ENCODE data around the gene SLC26A8.
"Not testable (repeated sequence)": the region's sequence is repeated elsewhere in the genome, so short reads cannot be mapped to it uniquely, and the experiment has no call there.

SLC26A8 gene

DNA sequence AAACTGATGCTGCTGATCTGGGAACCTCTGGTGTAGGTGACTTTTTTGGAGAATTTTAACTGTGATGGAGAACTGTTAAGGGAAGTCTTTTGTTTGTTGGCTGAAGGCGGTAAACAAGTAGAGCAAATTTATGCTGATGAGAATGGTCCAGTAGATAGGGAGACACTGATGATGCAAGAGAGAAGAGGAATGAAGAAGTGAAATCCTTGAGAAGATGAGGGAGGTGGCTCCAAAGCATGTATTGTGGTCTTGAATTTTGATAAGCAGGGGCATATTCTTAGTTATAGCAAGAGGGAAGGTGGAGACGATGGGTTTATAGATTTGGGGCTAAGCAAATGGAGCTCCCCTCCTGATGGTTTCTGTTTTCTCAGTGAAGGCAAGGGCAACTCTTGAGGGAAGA is 25.1 kb upstream of the SLC26A8 start:
- DNase-seq, result no peak

DNA sequence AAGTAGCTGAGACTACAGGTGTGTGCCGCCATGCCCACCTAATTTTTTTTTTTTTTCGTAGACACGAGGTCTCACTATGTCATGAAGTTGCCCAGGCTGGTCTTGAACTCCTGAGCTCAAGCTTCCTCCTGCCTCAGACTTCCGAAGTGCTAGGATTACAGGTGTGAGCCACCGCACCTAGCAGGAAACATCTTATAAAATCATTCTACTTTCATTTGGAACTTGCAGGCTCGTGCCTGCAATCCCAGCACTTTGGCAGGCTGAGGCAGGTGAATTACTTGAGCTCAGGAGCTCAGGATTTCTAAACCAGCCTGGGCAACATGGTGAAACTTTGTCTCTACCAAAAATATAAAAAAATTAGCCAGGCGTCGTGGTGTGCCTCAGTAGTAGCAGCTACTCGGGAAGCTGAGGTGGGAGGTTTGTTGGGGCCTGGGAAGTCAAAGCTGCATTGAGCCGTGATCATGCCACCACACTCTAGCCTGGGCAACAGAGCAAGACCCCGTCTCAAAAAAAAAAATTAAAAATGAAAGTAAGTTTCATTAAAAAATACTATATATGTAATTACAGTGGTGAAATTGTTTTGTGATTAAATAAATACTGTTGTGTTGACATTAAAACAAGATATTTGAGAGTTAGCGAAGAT is 18.3 kb upstream of the SLC26A8 start:
- no peak for DNase-seq

DNA sequence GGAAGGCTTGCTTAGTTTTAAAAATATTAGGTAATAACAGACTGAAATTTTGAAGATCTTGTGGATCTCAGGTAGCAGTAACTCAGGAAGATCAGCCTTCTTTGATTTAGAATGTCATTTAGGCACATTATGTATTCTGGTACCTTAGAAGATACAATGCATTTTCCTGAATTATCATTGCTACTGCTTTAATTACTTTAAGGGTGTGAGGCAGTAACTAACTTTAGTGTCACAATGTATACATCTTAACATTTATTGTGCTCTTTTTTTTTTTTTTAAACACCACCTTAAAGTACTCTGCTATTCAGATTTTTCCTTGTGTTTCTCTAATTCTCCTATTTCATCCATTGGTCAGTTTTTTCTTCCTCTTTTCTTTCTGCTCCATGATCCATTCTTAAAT is 16.5 kb upstream of the SLC26A8 start:
- DNase-seq, result no peak

DNA sequence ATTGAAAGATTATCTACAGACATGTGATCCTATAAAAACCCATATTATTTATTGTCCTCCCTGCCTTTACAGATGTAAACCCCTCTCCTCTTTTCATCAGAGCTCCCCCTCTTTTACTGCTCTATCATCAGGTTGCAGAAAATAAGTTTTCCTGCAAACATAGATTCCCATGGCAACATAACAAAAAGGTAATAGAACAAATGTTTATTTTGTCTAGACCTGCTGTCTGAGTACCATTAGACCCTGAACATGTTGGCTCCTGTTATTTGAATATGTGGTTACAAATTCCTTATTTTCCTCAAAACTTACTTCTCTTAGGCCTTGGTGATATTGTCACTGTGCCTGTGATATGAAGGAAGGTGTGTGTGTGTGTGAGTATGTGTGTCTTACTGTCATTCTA is 14.7 kb upstream of the SLC26A8 start:
- DNase-seq, result no peak

DNA sequence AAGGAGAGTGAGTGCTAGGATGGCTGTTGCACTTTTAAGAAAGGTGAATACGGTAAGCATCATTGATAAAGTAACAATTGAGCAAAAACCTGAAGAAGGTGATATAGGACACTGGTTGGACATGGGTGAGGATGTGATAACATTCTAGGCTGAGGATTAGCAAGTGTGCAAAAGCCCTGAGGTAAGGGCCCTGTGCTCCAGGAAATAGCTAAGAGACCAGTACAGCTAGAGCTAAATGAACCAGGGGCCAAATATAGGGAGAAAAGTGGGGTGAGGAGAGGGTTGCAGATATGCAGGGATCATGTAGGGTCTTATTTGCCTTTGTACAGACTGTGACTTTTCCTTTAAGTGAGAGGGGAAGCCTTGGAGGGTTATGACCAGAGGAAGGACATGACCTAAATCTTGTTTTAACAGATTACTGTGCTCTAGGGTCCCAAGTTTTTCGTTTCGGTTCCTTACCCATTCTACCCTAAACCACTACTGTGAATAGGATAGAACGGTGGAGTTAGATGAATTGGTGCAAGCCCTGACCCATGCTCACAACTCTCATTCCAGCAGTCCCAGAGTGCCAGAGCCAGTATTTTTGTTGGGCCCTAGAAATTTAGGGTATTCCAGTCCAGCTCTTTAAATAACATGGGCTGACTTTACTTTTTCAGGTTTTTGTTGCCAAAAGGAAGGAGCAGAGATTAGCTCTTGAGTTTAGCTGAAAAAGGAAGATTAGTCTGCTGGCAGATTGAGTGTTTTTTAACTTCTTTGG is 13.9 kb upstream of the SLC26A8 start:
- DNase-seq, result no peak

DNA sequence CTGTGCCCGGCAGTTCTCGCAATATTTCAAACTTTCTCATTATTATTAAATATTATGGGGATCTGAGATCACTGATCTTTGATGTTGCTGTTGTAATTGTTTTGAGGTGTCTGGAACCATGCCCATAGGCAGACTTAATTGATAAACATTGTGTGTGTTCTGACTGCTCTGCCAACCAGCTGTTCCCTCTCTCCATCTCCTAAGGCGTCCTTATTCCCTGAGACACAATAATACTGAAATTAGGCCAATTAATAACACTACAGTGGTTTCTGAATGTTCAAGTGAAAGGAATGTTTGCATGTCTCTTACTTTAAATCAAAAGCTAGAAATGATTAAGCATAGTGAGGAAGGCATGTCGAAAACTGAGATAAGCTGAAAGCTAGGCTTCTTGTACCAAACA is 10.8 kb upstream of the SLC26A8 start:
- DNase-seq, result no peak

DNA sequence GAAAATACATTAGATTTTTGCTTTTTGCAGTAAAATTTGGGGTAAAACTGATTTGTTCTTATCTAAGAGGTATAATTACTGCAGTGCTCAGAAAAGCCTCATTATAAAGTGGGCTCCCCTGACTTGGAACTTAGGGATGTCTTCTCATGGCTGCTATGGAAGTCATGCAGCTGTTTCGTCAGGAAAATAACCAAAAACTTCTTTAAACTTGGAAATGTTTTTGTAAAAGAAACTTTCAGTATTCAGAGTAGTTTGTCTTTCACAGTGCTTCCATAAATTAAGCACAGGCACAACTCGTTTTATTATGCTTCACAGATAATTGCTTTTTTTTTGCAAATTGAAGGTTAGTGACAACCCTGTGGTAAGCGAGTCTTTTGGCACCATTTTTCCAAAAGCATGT is 10.0 kb upstream of the SLC26A8 start:
- DNase-seq, result no peak

DNA sequence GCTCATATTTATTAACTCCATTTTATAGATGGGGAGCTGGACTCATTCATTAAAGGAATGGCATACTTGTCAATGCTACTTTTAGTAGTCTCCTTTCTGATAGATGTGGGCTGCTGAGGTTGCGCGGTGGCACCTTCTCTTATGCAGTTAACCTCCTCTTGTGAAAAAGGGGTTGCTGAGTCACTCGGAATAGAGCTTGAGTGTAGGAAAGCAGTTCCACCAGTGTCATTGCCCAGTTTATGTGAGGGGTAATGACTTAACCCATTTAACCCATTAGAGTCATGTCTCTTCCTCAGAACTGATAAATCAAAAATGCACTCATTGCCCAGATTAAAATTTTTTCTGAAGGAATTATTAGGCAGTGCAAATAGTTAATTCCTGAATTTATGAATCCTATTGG is 9.5 kb upstream of the SLC26A8 start:
- DNase-seq, result peak; percentile 14 to 40

DNA sequence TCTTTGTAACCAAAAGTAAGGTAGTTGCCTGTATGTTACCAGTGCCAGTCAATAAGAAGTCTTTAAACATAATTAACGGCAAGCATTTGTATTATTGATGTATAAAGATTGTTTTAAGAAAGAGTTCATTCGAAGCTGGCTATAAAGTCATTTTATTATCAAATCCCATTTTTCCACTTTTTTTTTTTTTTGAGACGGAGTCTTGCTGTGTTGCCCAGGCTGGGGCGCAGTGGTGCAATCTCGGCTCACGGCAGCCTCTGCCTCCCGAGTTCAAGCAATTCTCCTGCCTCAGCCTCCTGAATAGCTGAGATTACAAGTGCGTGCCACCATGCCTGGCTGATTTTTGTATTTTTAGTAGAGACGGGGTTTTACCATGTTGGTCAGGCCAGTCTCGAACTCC is 8.7 kb upstream of the SLC26A8 start:
- DNase-seq, result not testable (repeated sequence)

DNA sequence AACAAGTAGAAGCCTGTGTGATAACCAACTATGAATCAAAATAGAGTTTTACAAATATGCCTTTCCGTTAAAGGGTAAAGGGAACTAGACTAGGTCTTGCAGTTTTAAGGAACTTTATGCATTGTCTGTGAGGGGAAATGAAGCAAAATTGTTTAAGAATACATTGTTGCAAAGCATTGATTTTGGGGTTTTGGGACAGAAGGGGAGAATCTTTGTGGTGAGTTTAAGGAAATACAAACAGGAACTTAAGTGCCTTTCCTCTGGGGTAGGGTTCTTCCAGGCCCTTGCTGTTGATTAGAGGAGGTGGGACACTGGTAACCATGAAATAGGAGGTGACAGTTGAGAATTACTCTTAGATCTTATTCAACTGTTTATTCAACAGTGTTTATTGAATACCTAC is 7.8 kb upstream of the SLC26A8 start:
- no peak for DNase-seq

DNA sequence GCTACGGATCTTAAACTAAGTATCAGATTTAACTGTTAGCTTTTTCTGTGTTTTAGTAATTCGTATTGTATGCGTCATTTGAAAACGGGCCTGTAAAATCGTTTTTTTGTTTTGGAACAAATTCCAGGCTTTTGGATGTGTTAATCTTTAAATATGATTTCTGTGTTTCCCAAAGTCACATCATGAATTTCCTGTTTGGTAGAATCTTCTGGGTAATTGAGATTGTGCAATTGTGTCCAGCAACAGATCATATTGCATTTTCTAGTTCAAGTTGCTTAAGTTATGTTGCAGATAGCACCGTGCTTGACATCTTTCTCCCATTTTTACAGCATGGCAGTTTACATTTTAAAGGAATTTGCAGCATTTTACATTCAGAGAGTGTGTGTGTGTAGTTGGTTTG is 5.0 kb upstream of the SLC26A8 start:
- DNase-seq, result no peak

DNA sequence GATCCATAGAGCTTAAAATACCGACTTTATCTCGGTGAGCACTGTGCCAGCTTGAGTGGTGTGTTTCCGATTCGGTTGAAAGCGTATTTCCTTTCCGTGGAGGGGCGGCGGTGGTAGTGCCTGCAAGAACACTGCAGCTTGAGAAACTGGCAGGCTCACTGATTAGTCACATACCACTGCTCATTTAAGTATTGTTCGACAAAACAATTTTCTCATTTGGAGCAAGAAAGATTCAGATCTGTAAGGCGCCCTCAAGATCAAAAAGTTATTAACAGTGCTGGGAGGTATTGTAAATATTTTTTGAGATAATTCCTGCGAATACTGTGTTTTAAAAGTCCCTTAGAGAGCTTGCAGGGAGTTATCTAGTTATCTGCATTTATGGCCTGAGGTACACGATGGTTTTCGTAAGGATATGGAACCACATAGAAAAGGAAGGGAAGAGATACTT is 4.5 kb upstream of the SLC26A8 start:
- DNase-seq, result peak; percentile 62 to 78

DNA sequence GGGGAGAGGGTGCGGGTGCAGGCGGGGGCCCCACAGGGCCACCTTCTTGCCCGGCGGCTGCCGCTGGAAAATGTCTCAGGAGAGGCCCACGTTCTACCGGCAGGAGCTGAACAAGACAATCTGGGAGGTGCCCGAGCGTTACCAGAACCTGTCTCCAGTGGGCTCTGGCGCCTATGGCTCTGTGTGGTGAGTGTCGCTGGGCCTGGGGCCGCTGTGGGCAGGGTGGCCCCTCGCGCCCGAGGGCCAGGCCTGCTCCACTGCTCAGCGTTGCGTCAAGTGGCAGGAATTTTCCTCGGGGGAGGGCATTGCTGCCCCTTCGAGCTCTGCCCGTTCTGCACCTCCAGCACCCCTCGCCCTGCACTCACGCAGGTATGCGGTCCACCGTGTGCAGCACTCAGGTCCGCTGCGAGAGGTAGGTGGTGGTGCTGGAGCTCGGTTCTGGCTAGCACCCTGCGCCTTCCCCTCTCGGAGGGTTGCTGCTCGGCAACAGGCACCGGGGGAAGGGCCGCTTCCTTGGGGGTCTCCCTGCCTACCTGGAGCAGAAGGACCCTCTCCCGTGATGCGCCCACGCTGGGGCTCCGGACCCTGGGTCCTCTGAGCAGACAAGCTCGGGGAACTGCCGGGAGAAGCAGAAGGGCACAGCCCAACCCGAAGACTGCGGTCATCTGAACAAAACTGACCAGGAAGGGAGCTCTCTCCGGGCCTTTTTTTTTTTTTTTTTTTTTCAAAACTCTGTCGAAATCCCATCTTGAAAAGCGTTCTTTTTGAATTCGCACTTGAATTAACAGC is 3.8 kb upstream of the SLC26A8 start:
- DNase-seq, result peak; percentile 28 to 39

DNA sequence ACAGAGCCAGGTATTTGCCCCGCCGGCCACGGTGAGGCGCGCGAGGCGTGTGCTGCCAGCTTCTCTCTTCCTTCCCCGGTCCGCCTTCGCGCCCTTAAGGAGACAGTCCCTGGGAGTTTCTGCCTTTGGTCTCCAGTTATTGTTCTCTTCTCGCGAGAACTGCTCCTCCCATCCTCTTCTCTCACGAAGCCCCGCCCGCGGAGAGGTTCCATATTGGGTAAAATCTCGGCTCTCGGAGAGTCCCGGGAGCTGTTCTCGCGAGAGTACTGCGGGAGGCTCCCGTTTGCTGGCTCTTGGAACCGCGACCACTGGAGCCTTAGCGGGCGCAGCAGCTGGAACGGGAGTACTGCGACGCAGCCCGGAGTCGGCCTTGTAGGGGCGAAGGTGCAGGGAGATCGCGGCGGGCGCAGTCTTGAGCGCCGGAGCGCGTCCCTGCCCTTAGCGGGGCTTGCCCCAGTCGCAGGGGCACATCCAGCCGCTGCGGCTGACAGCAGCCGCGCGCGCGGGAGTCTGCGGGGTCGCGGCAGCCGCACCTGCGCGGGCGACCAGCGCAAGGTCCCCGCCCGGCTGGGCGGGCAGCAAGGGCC is 3.2 kb upstream of the SLC26A8 start, which contains the start of gene MAPK14:
MAPK14 (plus strand) TSS at position 308 of the 587 bp plus-strand sequence. CDS start 350 bp downstream, outside the sequence.
- DNase-seq, result peak; percentile 97 to 99

DNA sequence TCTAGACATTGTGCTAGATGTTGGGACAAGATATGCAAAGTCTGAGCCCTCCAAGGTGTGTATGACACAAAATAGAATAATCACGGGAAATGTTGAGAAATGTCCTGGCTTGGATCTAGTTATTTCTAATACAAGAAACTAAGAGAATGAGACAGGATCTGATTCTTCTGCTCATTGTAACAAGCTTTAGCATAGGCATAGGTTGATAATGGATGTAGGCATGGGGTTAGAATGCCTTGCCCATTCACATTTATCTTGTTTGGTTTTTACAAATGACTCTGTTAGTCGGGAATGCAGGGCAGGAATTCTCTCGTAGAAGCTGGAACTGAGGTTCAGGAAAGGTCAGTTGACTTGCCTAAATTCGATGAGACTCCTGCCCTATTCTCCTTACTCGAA is 1.5 kb upstream of the SLC26A8 start:
- no peak for DNase-seq

DNA sequence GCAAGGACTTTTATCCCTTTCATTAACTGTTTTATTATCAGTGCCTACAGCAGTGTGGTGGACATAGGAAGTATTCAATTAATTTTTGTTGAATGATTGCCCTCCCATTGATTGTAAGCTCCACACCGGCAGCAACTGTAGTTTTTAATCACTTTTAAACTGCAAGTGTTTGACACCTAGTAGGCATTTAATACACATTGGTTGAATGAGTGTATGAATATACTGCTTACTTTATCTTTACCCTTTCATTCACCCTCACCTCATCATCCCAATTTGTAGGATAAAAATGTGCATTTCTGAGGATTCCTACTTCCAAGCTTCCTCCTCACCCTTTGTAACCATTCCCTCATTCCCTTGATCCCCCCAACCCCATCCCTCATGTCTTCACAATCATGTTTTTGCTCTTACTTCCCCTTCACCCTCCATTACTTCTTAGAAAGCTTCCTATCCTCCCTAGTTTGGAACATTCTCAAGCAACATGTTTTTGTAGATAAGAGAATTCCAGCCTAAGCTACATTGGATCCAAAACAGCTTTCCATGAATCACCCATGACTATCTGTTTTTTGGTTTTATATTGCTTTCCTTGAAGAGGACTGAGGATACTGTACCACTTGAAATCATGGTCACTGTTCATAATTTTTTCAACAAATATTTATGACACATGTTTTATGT is 955 bp upstream of the SLC26A8 start:
- DNase-seq, result no peak

DNA sequence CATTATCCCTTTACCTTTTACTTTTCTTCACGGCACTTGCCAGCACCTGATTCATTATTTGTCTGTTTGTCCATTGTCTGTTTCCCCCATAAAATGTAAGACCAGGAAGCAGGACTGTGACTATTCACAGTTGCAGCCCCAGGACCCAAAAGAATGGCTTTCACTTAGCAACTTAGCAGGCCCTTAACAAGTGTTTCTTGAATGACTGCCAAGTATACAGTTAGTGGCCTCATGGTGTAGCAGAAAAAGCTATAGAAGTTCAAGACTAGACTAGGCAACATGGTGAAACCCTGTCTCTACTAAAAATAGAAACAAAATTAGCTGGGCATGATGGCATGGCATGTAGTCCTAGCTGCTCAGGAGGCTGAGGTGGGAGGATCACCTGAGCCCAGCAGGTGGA is 4.3 kb downstream of the SLC26A8 start:
- DNase-seq, result no peak

DNA sequence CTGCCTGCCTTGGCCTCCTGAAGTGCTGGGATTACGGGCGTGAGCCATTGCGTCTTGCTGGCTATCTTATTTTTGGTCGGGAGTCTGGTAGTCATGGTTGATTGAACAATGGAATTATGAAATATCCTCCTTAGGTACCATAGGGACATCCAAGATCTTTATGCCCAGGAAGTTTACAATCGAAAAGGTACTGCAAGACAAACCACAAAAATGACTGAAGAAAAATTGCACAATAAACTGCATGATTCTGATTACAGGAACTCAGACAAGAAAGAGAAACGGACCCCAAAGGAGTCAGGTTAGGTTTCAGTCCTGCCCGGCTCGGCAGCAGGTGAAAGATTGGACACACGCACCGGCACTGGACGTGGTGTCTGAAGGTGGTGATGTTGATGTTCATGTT is 5.3 kb downstream of the SLC26A8 start:
- DNase-seq, result no peak

DNA sequence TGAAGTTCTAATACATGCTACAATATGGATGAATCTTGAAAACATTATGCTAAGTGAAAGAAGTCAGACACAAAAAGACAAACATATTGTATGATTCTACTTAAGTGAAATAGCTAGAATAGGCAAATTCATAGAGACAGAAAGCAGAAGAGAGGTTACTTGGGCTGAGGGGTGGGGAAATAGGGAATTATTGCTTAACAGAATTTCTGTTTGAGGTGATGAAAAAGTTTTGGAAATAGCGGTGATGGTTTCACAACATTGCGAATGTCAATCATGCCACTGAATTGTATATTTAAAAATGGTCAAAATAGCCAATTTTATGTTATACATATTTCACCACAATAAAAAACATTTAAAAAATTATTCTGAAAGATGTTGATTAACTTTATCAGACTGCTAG is 6.1 kb downstream of the SLC26A8 start:
- no peak for DNase-seq

DNA sequence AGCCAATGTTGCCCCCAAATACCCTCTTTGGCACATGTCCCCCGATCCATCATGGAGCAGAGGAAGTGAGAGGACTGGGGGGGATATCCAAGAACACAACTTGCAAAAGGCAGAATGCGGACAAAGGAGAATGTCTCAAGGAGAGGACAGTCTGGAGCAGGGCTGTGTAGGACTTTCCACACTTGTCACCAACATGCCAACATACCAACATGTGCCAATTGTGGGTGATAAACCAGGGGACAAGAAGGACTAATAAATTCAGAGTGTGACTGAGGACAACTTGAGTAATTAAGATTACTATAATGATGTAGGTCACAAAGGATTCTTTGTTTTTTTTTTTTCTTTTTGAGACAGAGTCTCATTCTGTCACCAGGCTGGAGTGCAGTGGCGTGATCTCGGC is 8.8 kb downstream of the SLC26A8 start:
- no peak for DNase-seq

DNA sequence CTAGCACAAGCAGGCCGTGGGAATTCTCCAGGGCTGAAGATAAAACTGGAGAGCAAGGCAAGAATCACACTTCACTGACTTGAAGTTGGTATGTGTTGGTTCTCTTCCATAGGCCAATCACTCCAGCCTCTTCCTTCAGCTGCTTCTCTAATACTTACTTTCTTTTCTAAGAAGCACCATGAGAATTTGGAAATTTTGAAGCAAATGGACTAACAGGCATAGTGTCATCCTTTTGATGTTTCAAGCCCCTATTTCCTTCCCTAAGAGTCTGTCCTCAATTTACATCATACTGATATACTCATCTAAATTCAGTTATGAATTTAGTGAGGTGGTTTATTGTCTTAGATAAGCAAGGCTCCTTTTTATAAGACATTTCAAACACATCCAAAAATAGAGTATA is 24.0 kb downstream of the SLC26A8 start:
- DNase-seq, result no peak

DNA sequence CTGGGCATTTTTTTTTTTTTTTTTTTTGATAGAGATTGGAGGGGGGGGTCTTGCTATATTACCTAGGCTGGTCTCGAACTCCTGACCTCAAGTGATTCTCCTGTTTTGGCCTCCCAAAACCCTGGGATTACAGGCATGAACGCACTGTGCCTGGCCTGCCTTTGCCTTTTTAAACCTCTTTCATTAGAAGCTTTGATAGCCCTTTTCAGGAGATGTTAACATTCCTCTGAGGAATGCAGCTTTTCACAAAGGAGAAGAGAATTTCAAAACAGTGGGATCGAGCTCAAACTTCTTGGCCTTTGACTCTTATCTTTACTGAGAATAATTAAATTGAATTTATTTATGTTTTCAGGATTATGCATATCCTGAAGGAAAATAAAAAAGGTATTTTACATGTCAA is 31.3 kb downstream of the SLC26A8 start:
- no peak for DNase-seq

DNA sequence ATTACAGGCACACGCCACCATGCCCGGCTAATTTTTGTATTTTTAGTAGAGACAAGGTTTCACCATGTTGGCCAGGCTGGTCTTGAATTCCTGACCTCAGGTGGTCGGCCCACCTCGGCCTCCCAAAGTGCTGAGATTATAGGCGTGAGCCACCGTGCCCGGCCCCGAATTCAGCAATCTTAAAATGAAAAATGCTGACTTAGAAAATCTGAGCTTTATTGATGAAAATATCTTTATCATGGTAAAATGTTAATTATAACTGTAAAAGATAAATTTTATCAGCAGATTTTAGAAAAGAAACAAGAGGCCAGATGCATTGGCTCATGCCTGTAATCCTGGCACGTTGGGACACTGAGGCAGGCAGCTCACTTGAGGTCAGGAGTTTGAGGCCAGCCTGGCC is 36.4 kb downstream of the SLC26A8 start:
- not testable (repeated sequence) for DNase-seq

All from stimulated activated CD4-positive, alpha-beta T cell treated with anti-CD3 and anti-CD28 coated beads, Interleukin-4, amount 100 ng/mL, for 4 hours (primary cell).